Measurements from ENCODE around the gene SCN2B.

DNA sequence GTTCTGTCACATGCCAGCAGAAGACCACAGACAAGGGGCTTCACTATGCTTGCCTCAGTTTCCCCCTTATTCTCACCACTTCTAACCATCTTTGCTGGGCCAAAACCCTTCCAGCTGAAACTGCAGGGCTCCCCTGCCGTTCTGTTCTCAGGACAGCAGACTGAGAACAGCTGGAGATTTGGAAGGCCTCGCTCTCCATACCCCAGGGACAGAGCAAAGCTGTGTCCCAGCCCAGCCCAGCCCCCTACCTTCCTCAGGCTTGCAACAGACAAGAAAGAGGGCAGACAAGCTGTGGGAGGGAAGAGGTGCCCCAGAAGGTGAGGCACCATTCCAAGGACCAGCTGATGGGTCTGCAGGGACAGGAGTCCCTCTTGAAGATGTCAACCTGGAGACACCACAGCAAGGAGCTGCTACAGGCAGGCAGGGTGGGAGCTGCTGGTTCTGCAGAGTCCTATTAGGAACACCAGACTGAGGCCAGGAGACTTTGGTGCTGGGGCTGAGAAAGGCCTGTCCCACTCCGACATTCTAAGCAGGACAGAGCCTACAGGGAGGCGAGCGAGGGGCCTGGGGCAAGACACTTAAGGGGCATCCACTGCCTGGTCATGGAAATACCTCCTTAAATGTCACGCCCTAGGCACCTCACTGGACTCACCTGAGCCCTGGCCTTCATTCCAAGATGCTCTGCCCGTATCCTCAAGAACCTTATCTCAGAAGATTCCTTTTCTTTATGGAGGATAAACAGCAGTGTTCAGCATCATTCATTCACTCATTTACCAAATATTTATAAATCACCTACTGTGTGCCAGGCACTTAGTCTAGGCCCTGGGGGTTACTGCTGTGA lies 6.9 kb downstream of the SCN2B start:
- TF ChIP-seq MAZ (IDR thresholded peaks at IDR 0.05; ENCODE audit: borderline replicate concordance, low read depth, low read length) (no peak), RCOR1 (IDR thresholded peaks at IDR 0.05; ENCODE audit: insufficient replicate concordance, low read length) (no peak), POLR2A (IDR thresholded peaks at IDR 0.05; ENCODE audit: low read depth, low read length) (no peak), RFX5 (IDR thresholded peaks at IDR 0.05; ENCODE audit: low read depth, low read length) (no peak), SMC3 (IDR thresholded peaks at IDR 0.05; ENCODE audit: low read depth, low read length) (no peak), FOS (IDR thresholded peaks at IDR 0.05; ENCODE audit: low read depth, low read length) (no peak), CEBPB (IDR thresholded peaks at IDR 0.05; ENCODE audit: low read depth, low read length) (no peak), RAD21 (IDR thresholded peaks at IDR 0.05; ENCODE audit: low read length) (no peak), MAFK (IDR thresholded peaks at IDR 0.05; ENCODE audit: low read depth, low read length) (no peak), NFE2L2 (IDR thresholded peaks at IDR 0.05; ENCODE audit: low read depth, low read length) (no peak)
- TF ChIP-seq, protein P1, sequence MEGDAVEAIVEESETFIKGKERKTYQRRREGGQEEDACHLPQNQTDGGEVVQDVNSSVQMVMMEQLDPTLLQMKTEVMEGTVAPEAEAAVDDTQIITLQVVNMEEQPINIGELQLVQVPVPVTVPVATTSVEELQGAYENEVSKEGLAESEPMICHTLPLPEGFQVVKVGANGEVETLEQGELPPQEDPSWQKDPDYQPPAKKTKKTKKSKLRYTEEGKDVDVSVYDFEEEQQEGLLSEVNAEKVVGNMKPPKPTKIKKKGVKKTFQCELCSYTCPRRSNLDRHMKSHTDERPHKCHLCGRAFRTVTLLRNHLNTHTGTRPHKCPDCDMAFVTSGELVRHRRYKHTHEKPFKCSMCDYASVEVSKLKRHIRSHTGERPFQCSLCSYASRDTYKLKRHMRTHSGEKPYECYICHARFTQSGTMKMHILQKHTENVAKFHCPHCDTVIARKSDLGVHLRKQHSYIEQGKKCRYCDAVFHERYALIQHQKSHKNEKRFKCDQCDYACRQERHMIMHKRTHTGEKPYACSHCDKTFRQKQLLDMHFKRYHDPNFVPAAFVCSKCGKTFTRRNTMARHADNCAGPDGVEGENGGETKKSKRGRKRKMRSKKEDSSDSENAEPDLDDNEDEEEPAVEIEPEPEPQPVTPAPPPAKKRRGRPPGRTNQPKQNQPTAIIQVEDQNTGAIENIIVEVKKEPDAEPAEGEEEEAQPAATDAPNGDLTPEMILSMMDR (conservative IDR thresholded peaks at IDR 0.05; ENCODE audit: low read depth, low read length): no peak
- TF ChIP-seq, protein P2, sequence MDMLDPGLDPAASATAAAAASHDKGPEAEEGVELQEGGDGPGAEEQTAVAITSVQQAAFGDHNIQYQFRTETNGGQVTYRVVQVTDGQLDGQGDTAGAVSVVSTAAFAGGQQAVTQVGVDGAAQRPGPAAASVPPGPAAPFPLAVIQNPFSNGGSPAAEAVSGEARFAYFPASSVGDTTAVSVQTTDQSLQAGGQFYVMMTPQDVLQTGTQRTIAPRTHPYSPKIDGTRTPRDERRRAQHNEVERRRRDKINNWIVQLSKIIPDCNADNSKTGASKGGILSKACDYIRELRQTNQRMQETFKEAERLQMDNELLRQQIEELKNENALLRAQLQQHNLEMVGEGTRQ (IDR thresholded peaks at IDR 0.05; ENCODE audit: low read depth, low read length): no peak

Measured in IMR-90 (cell line).